Lower leg skin (tissue), 4 donors: ENCODE measurements around the gene GABRB2. TPM values are rescaled to one million over a fixed set of nuclear protein-coding genes. Genes with fewer than 3 reads are reported as not detected.

Experiments used
- DNase-seq, 2 donors: peaks; one replicate each; pipeline ENCODE4 v3.0.0-alpha.2; 2019; ENCODE audit warnings: low spot score in 2 of 2
- H3K4me3 ChIP-seq: fragments of 200-600 bp; sonication (generic); 2 replicates; pipeline ENCODE4 v1.5.1; 2017; ENCODE audit warnings: mild to moderate bottlenecking, low read depth; ENCODE audit not compliant: poor library complexity, severe bottlenecking
- CTCF ChIP-seq, 3 donors: fragments of 450-650 bp; IDR thresholded peaks; one replicate each; pipeline ENCODE4 v1.5.1; 2016; ENCODE audit warnings: antibody characterized with exemption in 3 of 3, mild to moderate bottlenecking in 3 of 3, moderate library complexity in 2 of 3
- POLR2A ChIP-seq, 2 donors: fragments of 450-650 bp; IDR thresholded peaks; one replicate each; pipeline ENCODE4 v1.6.1; 2016 to 2017; ENCODE audit warnings: antibody characterized with exemption in 2 of 2, mild to moderate bottlenecking in 1 of 2, moderate library complexity in 1 of 2
- WGBS, 2 donors: methylation state at CpG; one replicate each; pipeline ENCODE4 v1.1.5; 2018; 5-methylcytosine and 5-hydroxymethylcytosine counted together
- intact Hi-C: fragments of 100-400 bp; cut with DNase I; formaldehyde crosslinking; loops from one replicate; pipeline ENCODE4 v1.15.0; 2023; ENCODE audit warnings: low total_unique reads
- total RNA-seq, 4 donors: library from RNA; depleted of rRNA; stranded (reverse); fragments of >200 nt; gene quantifications; one replicate each; pipeline ENCODE4 v1.1.0, GENCODE V29; 2016

Gene GABRB2
- total RNA-seq, 4 donors from 2014 or later: 0.19 to 0.67 (median 0.45) TPM; not detected in 1

DNA sequence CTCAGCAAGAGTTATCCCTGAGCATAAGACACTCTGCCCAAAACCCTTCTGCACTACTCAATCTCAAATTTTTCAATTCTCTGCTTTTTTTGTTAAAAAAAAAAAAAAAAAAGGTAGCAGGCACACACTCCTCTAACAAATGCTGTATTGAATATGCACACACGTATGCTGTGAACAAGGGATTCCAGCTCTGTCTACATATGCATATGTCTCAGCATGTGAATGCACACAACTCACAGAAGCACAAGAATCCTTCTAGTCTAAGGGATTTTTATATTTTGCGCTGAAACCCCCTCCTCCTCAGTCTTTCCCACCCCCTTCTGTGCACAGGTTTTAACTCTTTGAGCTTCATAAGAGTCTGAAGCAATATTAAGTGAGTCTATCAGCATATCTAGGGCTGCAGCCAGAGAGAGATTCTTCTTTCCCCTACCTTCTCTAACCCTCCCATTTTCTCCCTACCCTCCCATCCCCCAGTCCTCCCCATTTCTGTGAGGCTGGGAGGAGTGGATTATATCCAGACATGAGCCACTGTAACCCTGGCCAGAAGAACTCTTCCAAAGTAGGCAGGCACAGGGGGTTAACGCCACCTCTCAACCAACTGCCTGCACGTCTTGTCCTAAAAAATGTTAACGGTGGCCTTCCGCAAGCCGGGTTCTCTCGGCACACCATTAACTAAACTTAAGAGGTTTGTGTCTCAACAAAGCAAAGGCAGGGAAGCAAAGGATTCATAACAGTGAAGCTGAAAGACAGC is 1.0 kb downstream of the GABRB2 start:
- 23 to 30% methylated on average over 8 of the region's 8 CpGs for WGBS, 2 donors
- no peak for DNase-seq
- H3K4me3 ChIP-seq: no peak overlapping the region
- intact Hi-C loops: no loop called here
- TF ChIP-seq POLR2A (IDR thresholded peaks at IDR 0.05) (no peak), CTCF (IDR thresholded peaks at IDR 0.05) (no peak)

GRCh38 chr5:161544350-161544765 is 2.2 kb downstream of the GABRB2 start:
- DNase-seq: peak in 1 of 2 donors; percentile 82
- 3 to 8% methylated on average over 7 of the region's 7 CpGs for WGBS, 2 donors
- TF ChIP-seq CTCF (IDR thresholded peaks at IDR 0.05) (no peak), POLR2A (IDR thresholded peaks at IDR 0.05) (no peak)
- intact Hi-C loops: no loop called here
- no peak overlapping the region for H3K4me3 ChIP-seq

- TF ChIP-seq POLR2A (IDR thresholded peaks at IDR 0.05) (no peak), CTCF (IDR thresholded peaks at IDR 0.05) (no peak)
- no peak overlapping the region for H3K4me3 ChIP-seq
- DNase-seq: no peak
- intact Hi-C loops: no loop called here
- 16 to 24% methylated on average over 1 of the region's 1 CpG for WGBS, 2 donors
These were observed 7.5 kb downstream of the GABRB2 start for GRCh38 chr5:161539016-161539415.

GRCh38 chr5:161535762-161536161 is 10.8 kb downstream of the GABRB2 start:
- TF ChIP-seq CTCF (IDR thresholded peaks at IDR 0.05) (no peak), POLR2A (IDR thresholded peaks at IDR 0.05) (no peak)
- intact Hi-C loops: no loop called here
- WGBS, 2 donors: 87 to 92% methylated on average over 2 of the region's 2 CpGs
- no peak overlapping the region for H3K4me3 ChIP-seq
- DNase-seq: no peak

DNA sequence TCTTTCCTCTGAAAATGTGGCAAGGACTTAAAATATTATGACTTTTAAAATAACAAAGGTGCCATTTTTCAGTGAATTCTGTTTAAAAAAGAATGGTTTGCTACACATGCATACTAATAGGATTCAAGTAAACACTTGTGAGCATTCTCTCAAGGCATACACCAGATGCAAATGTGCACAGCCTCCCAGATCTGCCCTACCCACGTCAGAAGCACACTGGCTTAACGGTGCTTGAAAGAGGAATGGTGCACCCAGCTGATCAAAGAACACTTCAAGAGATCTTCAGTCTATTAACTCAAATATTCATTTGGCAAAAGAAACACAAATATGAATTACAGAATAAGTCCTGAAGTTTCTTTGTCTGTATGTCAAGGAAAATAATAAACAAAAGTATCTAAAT is 15.8 kb downstream of the GABRB2 start:
- TF ChIP-seq CTCF (IDR thresholded peaks at IDR 0.05) (no peak), POLR2A (IDR thresholded peaks at IDR 0.05) (no peak)
- no peak overlapping the region for H3K4me3 ChIP-seq
- WGBS, 2 donors: 38 to 46% methylated on average over 2 of the region's 2 CpGs
- DNase-seq: no peak
- intact Hi-C loops: no loop called here

GRCh38 chr5:161513942-161514341 is 32.6 kb downstream of the GABRB2 start:
- 42 to 58% methylated on average over 1 of the region's 1 CpG for WGBS, 2 donors
- H3K4me3 ChIP-seq: no peak overlapping the region
- TF ChIP-seq CTCF (IDR thresholded peaks at IDR 0.05) (no peak), POLR2A (IDR thresholded peaks at IDR 0.05) (no peak)
- no peak for DNase-seq
- intact Hi-C loops: no loop called here
